ENCODE results near the gene KIF5C.

Gene KIF5C

DNA sequence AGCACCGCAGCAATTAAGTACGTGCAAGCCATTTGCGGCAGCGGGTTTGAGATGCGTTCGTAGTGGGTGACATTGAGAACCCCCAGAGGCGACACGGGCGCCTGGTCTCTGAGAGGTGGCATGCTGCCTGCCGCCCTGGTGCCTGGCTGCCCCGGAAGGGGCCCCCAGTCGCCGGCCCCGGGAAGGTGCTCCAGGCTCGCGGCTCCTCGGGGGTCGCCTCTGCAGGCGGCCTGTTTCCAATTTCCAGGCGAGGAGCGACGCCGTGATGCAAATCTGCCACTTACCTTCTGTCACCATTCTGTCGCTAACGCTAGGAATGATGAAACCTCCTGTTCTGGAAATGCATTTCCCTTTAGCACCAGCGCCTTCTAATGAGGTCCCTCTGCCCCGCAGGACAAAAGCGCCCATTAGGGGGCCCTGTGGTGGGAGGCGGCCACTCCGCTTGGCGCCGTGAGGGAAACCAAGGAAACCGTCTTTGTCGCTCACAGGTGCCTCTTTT lies 13.0 kb downstream of the KIF5C start:
- no peak overlapping the region for H3K4me3 ChIP-seq (replicated peaks; ENCODE audit: insufficient read depth, low read length)
- DNase-seq (ENCODE audit: low read depth in 1 of 2, low spot score in 1 of 2): peak in 1 of 2 experiments; percentile 21
- no peak overlapping the region for H3K27ac ChIP-seq (replicated peaks)
- TF ChIP-seq, protein P1, sequence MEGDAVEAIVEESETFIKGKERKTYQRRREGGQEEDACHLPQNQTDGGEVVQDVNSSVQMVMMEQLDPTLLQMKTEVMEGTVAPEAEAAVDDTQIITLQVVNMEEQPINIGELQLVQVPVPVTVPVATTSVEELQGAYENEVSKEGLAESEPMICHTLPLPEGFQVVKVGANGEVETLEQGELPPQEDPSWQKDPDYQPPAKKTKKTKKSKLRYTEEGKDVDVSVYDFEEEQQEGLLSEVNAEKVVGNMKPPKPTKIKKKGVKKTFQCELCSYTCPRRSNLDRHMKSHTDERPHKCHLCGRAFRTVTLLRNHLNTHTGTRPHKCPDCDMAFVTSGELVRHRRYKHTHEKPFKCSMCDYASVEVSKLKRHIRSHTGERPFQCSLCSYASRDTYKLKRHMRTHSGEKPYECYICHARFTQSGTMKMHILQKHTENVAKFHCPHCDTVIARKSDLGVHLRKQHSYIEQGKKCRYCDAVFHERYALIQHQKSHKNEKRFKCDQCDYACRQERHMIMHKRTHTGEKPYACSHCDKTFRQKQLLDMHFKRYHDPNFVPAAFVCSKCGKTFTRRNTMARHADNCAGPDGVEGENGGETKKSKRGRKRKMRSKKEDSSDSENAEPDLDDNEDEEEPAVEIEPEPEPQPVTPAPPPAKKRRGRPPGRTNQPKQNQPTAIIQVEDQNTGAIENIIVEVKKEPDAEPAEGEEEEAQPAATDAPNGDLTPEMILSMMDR (IDR thresholded peaks at IDR 0.05; ENCODE audit: insufficient read depth, low read length): no peak
- TF ChIP-seq SPI1 (IDR thresholded peaks at IDR 0.05; ENCODE audit: borderline replicate concordance, low read depth) (no peak), POLR2AphosphoS5 (IDR thresholded peaks at IDR 0.05; ENCODE audit: low read depth) (no peak), GABPA (IDR thresholded peaks at IDR 0.05; ENCODE audit: low read depth) (no peak)
- TF ChIP-seq, protein P2, sequence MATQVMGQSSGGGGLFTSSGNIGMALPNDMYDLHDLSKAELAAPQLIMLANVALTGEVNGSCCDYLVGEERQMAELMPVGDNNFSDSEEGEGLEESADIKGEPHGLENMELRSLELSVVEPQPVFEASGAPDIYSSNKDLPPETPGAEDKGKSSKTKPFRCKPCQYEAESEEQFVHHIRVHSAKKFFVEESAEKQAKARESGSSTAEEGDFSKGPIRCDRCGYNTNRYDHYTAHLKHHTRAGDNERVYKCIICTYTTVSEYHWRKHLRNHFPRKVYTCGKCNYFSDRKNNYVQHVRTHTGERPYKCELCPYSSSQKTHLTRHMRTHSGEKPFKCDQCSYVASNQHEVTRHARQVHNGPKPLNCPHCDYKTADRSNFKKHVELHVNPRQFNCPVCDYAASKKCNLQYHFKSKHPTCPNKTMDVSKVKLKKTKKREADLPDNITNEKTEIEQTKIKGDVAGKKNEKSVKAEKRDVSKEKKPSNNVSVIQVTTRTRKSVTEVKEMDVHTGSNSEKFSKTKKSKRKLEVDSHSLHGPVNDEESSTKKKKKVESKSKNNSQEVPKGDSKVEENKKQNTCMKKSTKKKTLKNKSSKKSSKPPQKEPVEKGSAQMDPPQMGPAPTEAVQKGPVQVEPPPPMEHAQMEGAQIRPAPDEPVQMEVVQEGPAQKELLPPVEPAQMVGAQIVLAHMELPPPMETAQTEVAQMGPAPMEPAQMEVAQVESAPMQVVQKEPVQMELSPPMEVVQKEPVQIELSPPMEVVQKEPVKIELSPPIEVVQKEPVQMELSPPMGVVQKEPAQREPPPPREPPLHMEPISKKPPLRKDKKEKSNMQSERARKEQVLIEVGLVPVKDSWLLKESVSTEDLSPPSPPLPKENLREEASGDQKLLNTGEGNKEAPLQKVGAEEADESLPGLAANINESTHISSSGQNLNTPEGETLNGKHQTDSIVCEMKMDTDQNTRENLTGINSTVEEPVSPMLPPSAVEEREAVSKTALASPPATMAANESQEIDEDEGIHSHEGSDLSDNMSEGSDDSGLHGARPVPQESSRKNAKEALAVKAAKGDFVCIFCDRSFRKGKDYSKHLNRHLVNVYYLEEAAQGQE (IDR thresholded peaks at IDR 0.05; ENCODE audit: insufficient replicate concordance, low read depth): no peak
- peaks cover 45% of the 10 kb centered on the region for H3K27me3 ChIP-seq (ENCODE audit: insufficient read depth, poor library complexity, severe bottlenecking)

DNA sequence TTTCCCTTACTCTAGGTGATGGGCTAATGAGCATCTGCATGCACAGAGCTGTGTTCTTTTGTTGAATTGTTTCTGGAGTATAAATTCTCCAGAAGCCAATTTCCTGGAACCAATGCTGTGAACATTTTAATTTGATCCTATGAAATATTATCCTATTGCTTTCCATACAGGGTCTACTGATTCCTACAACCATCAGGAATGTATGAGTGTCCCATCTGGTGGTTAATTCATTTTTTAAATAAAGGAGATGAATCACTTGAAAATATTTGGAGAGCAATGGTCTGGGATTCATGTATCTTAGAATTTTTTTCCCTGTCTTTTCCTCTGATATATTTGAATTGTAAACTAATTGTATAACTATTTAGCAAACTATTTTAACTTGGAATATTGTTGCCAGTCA lies 14.0 kb downstream of the KIF5C start:
- no peak overlapping the region for H3K27ac ChIP-seq (replicated peaks)
- no peak overlapping the region for H3K4me3 ChIP-seq (replicated peaks; ENCODE audit: insufficient read depth, low read length)
- peaks cover 44% of the 10 kb centered on the region for H3K27me3 ChIP-seq (ENCODE audit: insufficient read depth, poor library complexity, severe bottlenecking)
- no peak for DNase-seq (ENCODE audit: low read depth in 1 of 2, low spot score in 1 of 2)
- TF ChIP-seq, protein P2 (IDR thresholded peaks at IDR 0.05; ENCODE audit: insufficient replicate concordance, low read depth): no peak
- TF ChIP-seq SPI1 (IDR thresholded peaks at IDR 0.05; ENCODE audit: borderline replicate concordance, low read depth) (no peak), GABPA (IDR thresholded peaks at IDR 0.05; ENCODE audit: low read depth) (no peak), POLR2AphosphoS5 (IDR thresholded peaks at IDR 0.05; ENCODE audit: low read depth) (no peak)
- TF ChIP-seq, protein P1 (IDR thresholded peaks at IDR 0.05; ENCODE audit: insufficient read depth, low read length): no peak

DNA sequence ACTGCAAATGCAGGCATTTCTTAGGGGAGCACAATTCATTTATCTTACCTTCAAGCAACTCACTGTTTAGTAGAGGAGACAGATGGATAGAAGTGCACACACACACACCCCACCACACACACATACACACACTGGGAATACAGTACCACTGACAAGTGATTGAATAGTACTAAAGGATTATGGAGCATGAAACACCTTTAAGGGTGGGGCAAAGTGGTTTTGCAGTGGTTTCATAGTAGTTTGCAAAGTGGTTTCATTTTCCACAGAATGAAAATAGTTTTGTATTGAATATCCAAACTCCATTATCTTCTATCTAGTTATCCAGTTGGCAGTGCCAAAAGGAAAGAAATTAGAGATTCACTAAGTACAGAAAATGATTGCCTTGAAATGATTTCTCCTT lies 18.9 kb downstream of the KIF5C start:
- TF ChIP-seq, protein P1 (IDR thresholded peaks at IDR 0.05; ENCODE audit: insufficient read depth, low read length): no peak
- no peak for TF ChIP-seq GABPA (IDR thresholded peaks at IDR 0.05; ENCODE audit: low read depth)
- TF ChIP-seq SPI1 (IDR thresholded peaks at IDR 0.05; ENCODE audit: borderline replicate concordance, low read depth): no peak
- TF ChIP-seq, protein P2 (IDR thresholded peaks at IDR 0.05; ENCODE audit: insufficient replicate concordance, low read depth): no peak
- TF ChIP-seq POLR2AphosphoS5 (IDR thresholded peaks at IDR 0.05; ENCODE audit: low read depth): no peak
- peaks cover 15% of the 10 kb centered on the region for H3K27me3 ChIP-seq (ENCODE audit: insufficient read depth, poor library complexity, severe bottlenecking)
- no peak overlapping the region for H3K27ac ChIP-seq (replicated peaks)
- H3K4me3 ChIP-seq (replicated peaks; ENCODE audit: insufficient read depth, low read length): no peak overlapping the region
- DNase-seq (ENCODE audit: low read depth in 1 of 2, low spot score in 1 of 2): no peak
